Measurements from ENCODE around the gene FREM3.
"Not testable (repeated sequence)": the region's sequence is repeated elsewhere in the genome, so short reads cannot be mapped to it uniquely, and the experiment has no call there.

FREM3 gene

DNA sequence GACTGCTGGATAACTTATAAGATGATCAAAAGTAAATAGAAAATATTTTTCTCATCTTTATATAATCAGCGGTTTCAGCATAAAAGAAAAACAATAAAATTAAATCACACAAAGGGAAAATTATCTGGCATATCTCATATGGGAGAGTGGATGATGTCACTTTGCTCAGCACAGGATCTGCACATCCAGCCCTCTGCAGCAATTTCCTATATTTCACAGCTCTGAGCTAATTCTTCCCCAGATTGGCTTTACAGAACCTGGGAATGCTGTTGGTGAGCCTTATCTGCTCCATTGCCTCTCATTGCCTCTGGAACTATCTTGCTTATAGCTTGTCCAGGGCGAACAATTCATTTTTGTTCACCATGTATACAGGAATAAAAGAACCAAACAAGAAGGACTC is 21.0 kb downstream of the FREM3 start:
- no peak for DNase-seq
- intact Hi-C loops (cut with DNase I), result no loop called here

DNA sequence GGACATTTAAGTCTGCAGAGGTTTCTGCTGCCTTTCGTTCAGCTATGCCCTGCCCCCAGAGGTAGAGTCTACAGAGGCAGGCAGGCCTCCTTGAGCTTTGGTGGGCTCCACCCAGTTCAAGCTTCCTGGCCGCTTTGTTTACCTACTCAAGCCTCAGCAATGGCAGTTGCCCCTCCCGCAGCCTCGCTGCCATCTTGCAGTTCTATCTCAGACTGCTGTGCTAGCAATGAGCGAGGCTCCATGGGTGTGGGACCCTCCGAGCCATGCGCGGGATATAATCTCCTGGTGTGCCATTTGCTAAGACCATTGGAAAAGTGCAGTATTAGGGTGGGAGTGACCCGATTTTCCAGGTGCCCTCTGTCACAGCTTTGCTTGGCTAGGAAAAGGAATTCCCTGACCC is 26.8 kb downstream of the FREM3 start:
- intact Hi-C loops (cut with DNase I); DNase-seq: not testable (repeated sequence)

DNA sequence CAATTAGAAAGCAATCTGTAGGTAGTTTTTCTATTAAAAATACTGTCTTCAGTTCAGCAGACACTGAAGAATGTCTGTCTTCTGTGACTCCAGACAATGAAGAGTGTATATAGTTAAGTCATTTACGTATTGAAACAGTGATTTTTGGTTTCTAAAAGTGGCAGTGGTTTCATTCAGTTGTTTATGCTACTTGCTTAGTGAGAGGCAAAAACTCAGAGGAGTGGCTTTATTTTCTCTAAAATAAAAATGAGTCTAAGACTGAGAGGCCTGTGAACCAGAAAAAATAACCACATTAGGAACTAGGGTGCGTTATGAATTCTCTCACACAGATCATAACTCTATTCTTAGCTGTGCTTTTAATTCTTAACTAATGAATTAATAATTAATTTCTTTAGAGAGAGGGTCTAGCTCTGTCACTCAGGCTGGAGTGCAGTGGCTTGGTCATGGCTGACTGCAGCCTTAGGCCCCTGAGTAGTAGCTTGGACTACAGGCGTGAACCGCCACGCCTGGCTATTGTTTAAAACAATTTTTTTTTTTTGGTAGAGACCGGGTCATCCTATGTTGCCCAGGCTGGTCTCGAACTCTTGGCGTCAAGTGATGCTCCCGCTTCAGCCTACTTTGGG is 31.4 kb downstream of the FREM3 start:
- DNase-seq, result no peak
- intact Hi-C loops (cut with DNase I), result no loop called here

GRCh38 chr4:143667461-143667860 is 33.0 kb downstream of the FREM3 start:
- intact Hi-C loops (cut with DNase I), result no loop called here

GRCh38 chr4:143658336-143658735 is 42.1 kb downstream of the FREM3 start:
- no peak for DNase-seq
- intact Hi-C loops (cut with DNase I), result no loop called here

More at GRCh38 chr4:143667461-143667860, 33.0 kb downstream of the FREM3 start:
- peak in 9 of 42 donors; percentile 4 to 48 (median 9) for DNase-seq

DNA sequence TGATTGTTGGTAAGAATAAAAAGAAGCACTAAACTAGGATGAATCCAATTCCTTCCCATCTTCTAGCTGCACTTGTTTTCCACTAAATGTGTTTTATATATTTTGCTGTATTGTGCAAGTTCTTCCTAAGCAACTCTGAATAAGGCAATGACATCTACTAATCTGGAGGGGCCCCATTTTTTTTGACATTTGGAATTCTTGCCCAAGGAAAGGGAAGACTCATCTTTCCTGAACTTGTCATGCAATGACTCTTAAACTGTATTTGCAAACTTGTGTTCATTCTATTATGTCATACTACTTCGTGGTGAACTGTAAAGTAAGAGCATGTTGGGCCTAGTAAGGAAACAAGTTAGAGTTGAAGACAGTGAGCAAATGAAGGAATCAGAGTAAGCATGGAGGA is 45.9 kb downstream of the FREM3 start:
- intact Hi-C loops (cut with DNase I), result no loop called here
- DNase-seq, result no peak

- no peak for DNase-seq
Measured at GRCh38 chr4:143653031-143653430, 47.4 kb downstream of the FREM3 start.

GRCh38 chr4:143643399-143643798 is 57.1 kb downstream of the FREM3 start:
- DNase-seq, result no peak
- intact Hi-C loops (cut with DNase I), result no loop called here

More at GRCh38 chr4:143653031-143653430, 47.4 kb downstream of the FREM3 start:
- intact Hi-C loops (cut with DNase I), result no loop called here

DNA sequence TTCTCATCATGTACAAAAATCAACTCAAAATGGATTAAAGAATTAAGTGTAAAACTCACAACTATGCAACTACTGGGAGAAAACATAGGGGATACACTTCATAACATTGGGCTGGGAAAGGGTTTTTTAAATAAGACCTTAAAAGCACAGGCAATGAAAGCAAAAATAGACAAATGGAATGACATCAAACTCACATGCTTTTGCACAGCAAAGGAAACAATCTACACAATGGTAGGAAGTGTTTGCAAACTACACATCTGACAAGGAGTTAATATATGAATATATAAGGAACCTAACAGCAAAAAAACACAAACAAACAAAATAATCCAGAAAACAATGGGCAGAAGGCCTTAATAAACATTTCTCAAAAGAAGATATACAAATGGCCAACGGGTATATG is 57.9 kb downstream of the FREM3 start:
- DNase-seq, result no peak
- intact Hi-C loops (cut with DNase I), result no loop called here

DNA sequence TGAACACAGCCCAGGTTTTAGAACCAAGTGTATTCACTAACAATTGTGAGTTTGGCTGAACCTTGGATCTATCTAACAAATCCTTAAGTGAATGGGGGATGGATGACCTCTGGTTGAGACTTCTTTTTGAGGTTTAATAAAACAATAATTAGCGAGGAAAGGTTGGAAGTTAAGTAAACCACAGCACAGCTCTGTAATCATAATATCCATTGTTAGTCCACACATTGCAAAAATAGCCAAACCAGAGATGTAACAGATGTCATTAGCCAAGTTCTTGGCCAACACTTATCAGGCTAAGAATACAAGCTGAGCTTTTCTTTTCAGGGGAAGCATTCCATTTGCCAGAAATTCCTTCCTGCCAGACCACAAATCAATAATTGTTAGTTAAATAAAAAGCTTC is 59.1 kb downstream of the FREM3 start:
- intact Hi-C loops (cut with DNase I), result no loop called here
- no peak for DNase-seq

DNA sequence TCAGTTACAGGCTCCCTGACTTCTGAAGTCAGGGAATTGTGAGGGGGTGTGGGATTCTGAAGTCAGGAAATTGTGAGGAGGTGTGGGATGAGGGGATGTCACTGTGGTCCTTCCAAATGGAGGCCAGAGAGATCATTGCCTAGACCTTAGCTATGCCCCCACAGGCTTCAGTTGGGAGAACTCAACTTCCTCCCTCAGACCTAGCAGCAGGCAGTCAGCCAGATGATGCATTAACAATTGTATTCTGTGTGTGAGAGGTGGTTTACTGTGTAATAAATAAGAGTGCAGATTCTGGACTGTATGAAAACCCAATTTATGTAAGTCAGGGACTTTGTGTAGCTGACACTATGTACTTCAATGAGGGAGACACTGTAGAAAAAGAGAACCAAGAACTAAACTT is 65.7 kb downstream of the FREM3 start:
- DNase-seq, result no peak
- intact Hi-C loops (cut with DNase I), result no loop called here

DNA sequence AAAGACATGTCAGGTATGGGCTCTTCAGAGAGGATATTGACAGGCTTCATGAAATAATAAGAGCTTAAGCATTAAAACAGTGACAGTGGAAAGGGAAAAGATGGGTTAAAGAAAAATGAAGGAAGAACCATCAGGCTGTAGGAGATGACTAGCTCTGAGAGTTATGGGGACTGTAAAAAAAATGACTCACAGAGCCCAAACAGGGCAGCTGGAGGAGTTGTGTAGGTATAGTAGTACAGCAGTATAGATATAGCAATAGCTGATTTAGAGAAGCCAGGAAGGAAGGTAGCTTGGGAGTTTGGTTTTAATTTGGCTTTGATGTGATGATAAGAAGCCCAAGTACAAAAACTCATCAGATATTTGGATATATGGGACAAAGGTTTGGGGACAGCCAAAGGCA is 66.6 kb downstream of the FREM3 start:
- DNase-seq, result no peak
- intact Hi-C loops (cut with DNase I), result no loop called here

DNA sequence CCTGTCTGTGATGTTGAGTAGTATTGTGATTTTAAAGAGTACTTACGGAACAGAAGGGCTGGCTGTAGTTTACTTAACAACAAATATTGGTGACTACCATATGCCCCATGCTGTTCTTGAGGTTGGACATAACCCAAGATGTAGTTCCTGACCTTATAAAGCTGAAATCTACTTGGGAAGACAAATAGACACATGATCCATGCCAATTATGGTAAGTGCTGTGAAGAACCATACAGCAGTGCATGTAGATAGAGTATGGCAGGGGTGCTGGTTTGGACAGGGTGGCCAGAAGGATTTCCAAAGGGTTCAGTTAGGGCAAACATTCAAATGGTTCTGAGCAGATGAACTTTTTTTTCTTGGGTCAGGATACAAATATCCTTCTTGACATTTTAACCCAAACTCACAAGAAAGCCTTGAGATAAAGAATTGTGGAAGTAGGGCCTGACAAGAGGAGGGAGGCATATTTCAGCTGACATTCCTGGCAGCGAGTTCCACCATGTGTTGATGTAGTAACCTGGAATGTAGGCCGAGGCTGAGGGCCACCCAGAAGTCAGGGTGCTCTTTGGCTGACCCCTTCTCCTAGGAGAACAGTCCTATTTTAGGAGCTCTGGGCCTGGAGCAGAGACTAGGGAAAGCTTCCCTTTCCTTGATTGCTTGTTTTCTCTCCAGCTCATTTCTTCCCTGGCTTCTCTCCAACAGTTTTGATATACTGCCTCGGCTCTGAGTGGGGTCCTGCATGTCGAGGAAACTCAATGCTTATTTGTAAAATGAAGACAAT is 74.2 kb downstream of the FREM3 start:
- DNase-seq, result no peak
- intact Hi-C loops (cut with DNase I), result no loop called here

DNA sequence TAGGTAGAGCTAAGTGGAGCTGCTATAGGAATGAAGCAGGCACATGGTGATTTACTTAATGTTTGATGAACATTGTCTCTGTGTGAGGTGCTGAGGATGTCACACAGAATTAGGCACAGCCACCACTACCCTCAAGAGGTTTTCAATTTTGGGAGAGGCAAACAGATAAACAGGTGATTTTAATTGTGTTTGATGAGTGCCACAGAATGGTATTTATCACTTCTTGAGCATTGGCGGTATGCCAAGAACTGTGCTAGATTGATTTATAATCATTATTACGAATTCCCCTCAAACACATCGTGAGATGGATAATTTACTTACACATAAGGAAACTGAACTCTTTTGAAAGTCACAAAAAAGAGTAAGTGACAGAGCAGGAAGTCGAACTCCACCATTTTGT is 74.8 kb downstream of the FREM3 start:
- DNase-seq, result no peak
- intact Hi-C loops (cut with DNase I), result no loop called here

- intact Hi-C loops (cut with DNase I), result no loop called here
- DNase-seq, result no peak
Measured at GRCh38 chr4:143623896-143624295, 76.6 kb downstream of the FREM3 start.

GRCh38 chr4:143618811-143619210 is 81.7 kb downstream of the FREM3 start:
- intact Hi-C loops (cut with DNase I), result no loop called here
- DNase-seq, result no peak

DNA sequence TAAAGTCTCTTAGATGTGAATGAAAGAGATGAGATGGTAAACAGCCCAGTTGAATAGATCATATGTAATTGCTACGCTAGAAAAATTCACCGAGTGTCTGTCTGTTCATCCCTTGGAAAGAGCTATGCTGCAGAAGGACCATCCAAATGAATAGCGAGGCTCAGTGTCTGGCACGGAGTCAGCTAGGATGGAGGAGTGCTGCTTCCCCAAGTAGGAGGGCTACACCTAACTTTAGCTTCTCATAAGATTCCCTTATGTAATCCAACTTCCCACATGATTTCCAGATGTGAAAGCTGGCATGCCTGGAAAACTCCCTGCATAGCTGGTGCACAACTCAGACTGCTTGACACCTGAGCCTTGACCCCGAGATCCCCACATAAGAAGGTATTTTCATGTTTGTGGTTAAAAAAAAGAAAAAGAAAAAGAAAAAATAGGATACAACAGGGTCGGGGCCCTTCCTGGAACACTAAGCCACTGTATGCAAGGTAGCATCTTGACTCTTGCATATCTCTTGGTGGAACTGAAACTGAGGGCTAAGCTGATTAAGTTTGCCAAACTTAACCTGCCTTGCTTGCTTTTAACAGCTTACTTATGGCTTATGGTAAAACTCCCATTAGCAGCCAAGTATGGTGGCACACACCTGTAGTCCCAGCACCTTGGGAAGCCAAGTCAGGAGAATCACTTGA is 82.3 kb downstream of the FREM3 start:
- peak in 7 of 42 donors; percentile 2 to 38 (median 25) for DNase-seq
- intact Hi-C loops (cut with DNase I), result no loop called here

DNA sequence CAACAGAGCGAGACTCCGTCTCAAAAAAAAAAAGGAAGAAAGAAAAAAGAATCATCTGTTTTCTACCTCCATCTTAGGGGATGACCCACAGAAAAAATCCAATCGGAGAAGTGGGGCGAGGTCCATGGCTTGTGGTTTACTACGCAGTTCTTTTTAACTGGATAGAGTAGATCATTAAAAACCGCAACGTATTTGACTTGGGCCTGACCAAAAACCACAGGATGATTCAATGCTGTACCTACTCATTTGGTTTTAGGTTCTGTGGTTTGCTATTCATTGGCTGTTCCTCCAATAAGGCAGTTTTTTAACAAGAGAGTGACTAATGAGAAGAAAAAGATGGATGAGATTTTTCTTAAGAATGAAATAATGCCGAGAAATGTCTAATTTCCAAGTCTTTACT is 83.7 kb downstream of the FREM3 start:
- intact Hi-C loops (cut with DNase I), result no loop called here
- DNase-seq, result no peak

DNA sequence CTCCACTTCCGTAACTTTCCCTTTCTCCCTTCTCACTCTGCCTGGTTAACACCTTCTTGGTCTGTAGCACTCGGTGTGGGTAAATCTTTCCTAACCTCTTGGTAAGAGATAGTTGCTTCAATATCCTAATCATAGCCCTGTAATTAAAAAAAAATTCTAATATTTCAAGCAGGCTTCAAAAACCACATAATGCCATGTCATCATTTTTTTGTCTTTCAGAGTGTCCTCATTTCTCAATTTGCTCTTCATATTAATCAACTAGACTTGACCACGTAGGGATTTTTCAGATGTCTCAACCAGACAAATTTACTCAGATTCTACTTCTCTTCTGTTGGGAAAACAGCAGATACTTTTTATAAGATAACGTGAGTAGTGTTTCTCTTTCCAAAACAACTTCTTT is 91.0 kb downstream of the FREM3 start:
- DNase-seq, result no peak
- intact Hi-C loops (cut with DNase I), result no loop called here

- no peak for DNase-seq
- intact Hi-C loops (cut with DNase I), result no loop called here
Measured at GRCh38 chr4:143606480-143606879, 94.0 kb downstream of the FREM3 start.

All from head of caudate nucleus (tissue), 42 donors.